Mucosa of descending colon (tissue), 3 donors: ENCODE results near the gene ZNF169. TPM values are rescaled to one million over a fixed set of nuclear protein-coding genes. Genes with fewer than 3 reads are reported as not detected.

Experiments used
- ATAC-seq: fragments of 200-7000 bp; cut with Tn5 transposase; one replicate; pipeline ENCODE4 v1.9.1; 2020; ENCODE audit warnings: mild to moderate bottlenecking, moderate library complexity
- DNase-seq, 3 donors: peaks; one replicate each; pipeline ENCODE4 v3.0.0-alpha.2; 2020
- H3K36me3 ChIP-seq: fragments of 200-600 bp; one replicate; pipeline ENCODE4 v1.8.0; 2021; ENCODE audit warnings: low read depth, mild to moderate bottlenecking
- H3K4me1 ChIP-seq: fragments of 200-600 bp; one replicate; pipeline ENCODE4 v1.8.0; 2021; ENCODE audit warnings: low read depth, mild to moderate bottlenecking
- H3K4me3 ChIP-seq: fragments of 200-600 bp; one replicate; pipeline ENCODE4 v1.8.0; 2021; ENCODE audit warnings: mild to moderate bottlenecking
- H3K9me3 ChIP-seq: fragments of 200-600 bp; one replicate; pipeline ENCODE4 v1.8.0; 2021; ENCODE audit warnings: mild to moderate bottlenecking
- CTCF ChIP-seq: fragments of 200-600 bp; IDR thresholded peaks from one replicate; pipeline ENCODE4 v1.8.0; 2022; ENCODE audit warnings: antibody characterized with exemption, mild to moderate bottlenecking
- intact Hi-C, 2 donors: fragments of 100-400 bp; cut with DNase I in 1 of 2; cut with micrococcal nuclease in 1 of 2; formaldehyde crosslinking; loops; one replicate each; pipeline versions ENCODE4 v1.11.0 to v1.11.1; 2022; cut with DNase I, micrococcal nuclease
- long read RNA-seq, 2 donors: library from polyadenylated mRNA; unstranded; transcript quantifications; one replicate each; pipeline ENCODE4 v2.0.0, GENCODE V29; 2019 to 2021
- total RNA-seq, 3 donors: library from RNA; stranded (reverse); fragmentation: NEBNext Ultra II Directional in 2 of 3; extraction: Animal tissue kit (Norgen Biotek cat#: 25700) in 2 of 3; gene quantifications; one replicate each; pipeline versions ENCODE4 v1.2.1 to v1.2.4, GENCODE V29; 2021 to 2023
- donor health status: DM: no; HTN: no; CAD: no; lungs with moderate emphysema.
- donor health status: DM: no; HTN: no; CAD: no.
- donor health status: DM: no; HTN: yes; CAD: no.

ZNF169 gene
- total RNA-seq: 10 to 100 TPM in 1 of 3 donors, 1 to 10 TPM in 2; 8.0 to 19.7 (median 9.7) TPM
- long read RNA-seq, donor 1, partial matches to known transcripts: 1 of 4 reads
- long read RNA-seq, donor 1, other reads (novel, unspliced or antisense): 3 of 4 reads
- long read RNA-seq, donor 2, partial matches to known transcripts: 1 of 4 reads
- long read RNA-seq, donor 2, other reads (novel, unspliced or antisense): 1 of 4 reads

DNA sequence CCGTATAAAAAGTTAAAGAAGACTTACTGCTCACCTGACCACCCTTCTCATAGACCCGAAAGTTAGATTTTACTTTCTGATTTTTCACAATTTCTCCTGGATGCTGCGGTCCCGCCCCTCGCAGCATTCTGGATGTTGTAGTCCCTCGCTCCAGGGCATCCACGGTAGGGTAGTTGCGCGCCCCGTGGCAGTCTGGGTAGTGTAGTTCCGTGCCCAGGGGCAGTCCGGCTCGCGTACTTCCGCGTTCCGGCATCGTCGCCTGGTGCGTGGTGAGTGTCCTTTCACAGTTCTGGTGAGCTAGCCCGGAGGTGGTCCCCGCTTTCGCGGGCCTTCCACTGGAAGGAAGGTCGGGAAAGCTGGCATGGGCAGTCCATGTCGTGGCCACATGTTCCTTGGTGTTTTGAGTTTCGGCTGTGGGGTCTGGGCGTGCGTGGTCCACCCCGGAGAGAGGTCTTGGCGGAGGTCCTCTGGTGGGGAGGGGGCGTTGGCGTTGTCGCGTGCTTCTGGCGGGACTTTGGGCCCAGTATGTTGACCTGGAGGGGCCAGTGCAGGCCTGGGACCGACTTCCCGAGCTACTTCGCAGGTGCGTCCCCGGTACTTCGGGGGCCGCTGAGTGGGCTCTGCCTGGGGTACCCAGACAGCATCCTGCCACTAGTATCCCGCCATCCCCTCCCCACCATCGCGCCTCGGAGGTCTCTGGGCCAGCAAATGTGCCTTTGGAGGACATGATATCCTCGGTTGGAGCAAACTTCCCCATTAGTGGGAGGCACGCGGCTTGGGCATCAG is at the start of gene ZNF169:
Gene ZNF169, plus strand, starts transcription at position 222 of the 786 bp plus-strand sequence. CDS start 19,515 bp downstream, outside the sequence.
- peak; percentile 94 to 95 (median 95) for DNase-seq
- Histone ChIP-seq H3K9me3 (no peaks in the 10 kb centered on the region), H3K36me3 (no peaks in the 10 kb centered on the region), H3K4me1 (peaks cover 12% of the 10 kb centered on the region), H3K4me3 (peak within 1 kb of the TSS; percentile 94)
- TF ChIP-seq CTCF: no peak
- peak; percentile 100 for ATAC-seq
- intact Hi-C loops: no loop called here

GRCh38 chr9:94210616-94211603 is 48.2 kb upstream of the ZNF169 start:
- intact Hi-C loops: loop anchor here in 1 of 2 donors (5.0 kb wide), 1 partner anchor 144 kb away; no protein-coding TSS in a partner anchor
- ATAC-seq (no peak), DNase-seq (no peak)
- TF ChIP-seq CTCF: no peak
- H3K4me1 ChIP-seq: no peaks in the 10 kb centered on the region
- H3K36me3 ChIP-seq: no peaks in the 10 kb centered on the region
- H3K4me3 ChIP-seq: no peak overlapping the region
- no peaks in the 10 kb centered on the region for H3K9me3 ChIP-seq

- no peaks in the 10 kb centered on the region for H3K9me3 ChIP-seq
- no peaks in the 10 kb centered on the region for H3K36me3 ChIP-seq
- no peak overlapping the region for H3K4me3 ChIP-seq
- intact Hi-C loops: loop anchor here (2.0 to 5.0 kb wide), 2 partner anchors 145 to 147 kb away; no protein-coding TSS in a partner anchor
- DNase-seq: no peak
- TF ChIP-seq CTCF: no peak
- no peak for ATAC-seq
- no peaks in the 10 kb centered on the region for H3K4me1 ChIP-seq
Measured at GRCh38 chr9:94212091-94212490, 47.0 kb upstream of the ZNF169 start.

- no peaks in the 10 kb centered on the region for H3K36me3 ChIP-seq
- no peak for TF ChIP-seq CTCF
- no peak overlapping the region for H3K4me3 ChIP-seq
- no peaks in the 10 kb centered on the region for H3K4me1 ChIP-seq
- intact Hi-C loops: loop anchor here (2.0 to 5.0 kb wide), 2 partner anchors 145 to 148 kb away; no protein-coding TSS in a partner anchor
- H3K9me3 ChIP-seq: no peaks in the 10 kb centered on the region
- ATAC-seq (no peak), DNase-seq (no peak)
Measured at GRCh38 chr9:94212531-94212930, 46.6 kb upstream of the ZNF169 start.

- H3K36me3 ChIP-seq: no peaks in the 10 kb centered on the region
- intact Hi-C loops: loop anchor here (2.0 to 5.0 kb wide), 2 partner anchors 146 to 149 kb away; no protein-coding TSS in a partner anchor
- ATAC-seq (peak; percentile 100), DNase-seq (peak; percentile 54 to 79 (median 70))
- H3K4me3 ChIP-seq: no peak overlapping the region
- TF ChIP-seq CTCF: no peak
- no peaks in the 10 kb centered on the region for H3K4me1 ChIP-seq
- no peaks in the 10 kb centered on the region for H3K9me3 ChIP-seq
Measured at GRCh38 chr9:94213511-94214124, 45.5 kb upstream of the ZNF169 start.
